SK-N-SH treated with all-trans-retinoic acid at 6 μM for 48 hours (cell line): Measurements from ENCODE around the gene CACNA1C.

ENCODE experiments used
- CSDC2 ChIP-seq: fragments of 250-450 bp; sonication (Bioruptor Pico); IDR thresholded peaks from 2 replicates; pipeline ENCODE4 v1.5.0; 2020; ENCODE audit warnings: mild to moderate bottlenecking, moderate library complexity
- ESRRG ChIP-seq: fragments of 250-450 bp; sonication (Bioruptor Pico); IDR thresholded peaks from 2 replicates; pipeline ENCODE4 v1.6.1; 2021; ENCODE audit warnings: mild to moderate bottlenecking
- ISL1 ChIP-seq: fragments of 250-450 bp; sonication (Bioruptor Pico); IDR thresholded peaks from 2 replicates; pipeline ENCODE4 v2.1.2; 2022; ENCODE audit warnings: mild to moderate bottlenecking, moderate library complexity
- SNAI2 ChIP-seq: fragments of 250-450 bp; sonication (Bioruptor Pico); IDR thresholded peaks from 2 replicates; pipeline ENCODE4 v1.5.0; 2020; ENCODE audit warnings: mild to moderate bottlenecking, moderate library complexity
- TOX ChIP-seq: fragments of 250-450 bp; sonication (Bioruptor Pico); IDR thresholded peaks from 2 replicates; pipeline ENCODE4 v1.8.0; 2021; ENCODE audit warnings: mild to moderate bottlenecking, moderate library complexity, borderline replicate concordance
- ZNF565 ChIP-seq: fragments of 450-650 bp; formaldehyde crosslinking; conservative IDR thresholded peaks from 2 replicates; pipeline ENCODE4 v1.5.0; 2020; ENCODE audit warnings: low read depth, mild to moderate bottlenecking, moderate library complexity
- TF ChIP-seq, protein P1 (sequence below): fragments of 250-450 bp; sonication (Bioruptor Pico); IDR thresholded peaks from 2 replicates; pipeline ENCODE4 v1.8.0; 2021; ENCODE audit warnings: low read depth, mild to moderate bottlenecking, moderate library complexity, borderline replicate concordance
- TF ChIP-seq, protein P2 (sequence below): fragments of 250-450 bp; sonication (Bioruptor Pico); IDR thresholded peaks from 2 replicates; pipeline ENCODE4 v1.8.0; 2020; ENCODE audit warnings: mild to moderate bottlenecking, moderate library complexity, borderline replicate concordance

DNA sequence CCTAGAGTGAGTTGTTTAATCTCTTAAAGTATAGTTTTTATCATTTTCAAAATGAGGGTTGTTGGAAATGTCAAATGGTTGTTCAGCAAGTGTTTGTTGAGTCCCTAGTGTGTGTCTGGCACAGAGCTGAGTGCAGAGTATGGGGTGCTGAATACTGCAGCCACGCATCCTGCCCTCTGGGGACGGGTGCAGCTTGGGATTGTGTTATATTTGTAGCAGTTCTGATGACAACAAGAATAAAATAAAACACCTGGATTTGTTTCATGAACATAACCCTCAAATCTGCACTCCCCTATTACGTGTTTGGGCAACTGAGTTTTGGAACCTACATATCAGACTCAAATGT is 127.9 kb downstream of the CACNA1C start:
- TF ChIP-seq CSDC2 (CRISPR knock-in tag) (no peak), ESRRG (CRISPR knock-in tag) (no peak), ISL1 (no peak), SNAI2 (CRISPR knock-in tag) (no peak), ZNF565 (CRISPR knock-in tag) (no peak), TOX (CRISPR knock-in tag) (no peak)
- TF ChIP-seq, protein P1, sequence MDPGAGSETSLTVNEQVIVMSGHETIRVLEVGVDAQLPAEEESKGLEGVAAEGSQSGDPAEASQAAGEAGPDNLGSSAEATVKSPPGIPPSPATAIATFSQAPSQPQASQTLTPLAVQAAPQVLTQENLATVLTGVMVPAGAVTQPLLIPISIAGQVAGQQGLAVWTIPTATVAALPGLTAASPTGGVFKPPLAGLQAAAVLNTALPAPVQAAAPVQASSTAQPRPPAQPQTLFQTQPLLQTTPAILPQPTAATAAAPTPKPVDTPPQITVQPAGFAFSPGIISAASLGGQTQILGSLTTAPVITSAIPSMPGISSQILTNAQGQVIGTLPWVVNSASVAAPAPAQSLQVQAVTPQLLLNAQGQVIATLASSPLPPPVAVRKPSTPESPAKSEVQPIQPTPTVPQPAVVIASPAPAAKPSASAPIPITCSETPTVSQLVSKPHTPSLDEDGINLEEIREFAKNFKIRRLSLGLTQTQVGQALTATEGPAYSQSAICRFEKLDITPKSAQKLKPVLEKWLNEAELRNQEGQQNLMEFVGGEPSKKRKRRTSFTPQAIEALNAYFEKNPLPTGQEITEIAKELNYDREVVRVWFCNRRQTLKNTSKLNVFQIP = no peak
- TF ChIP-seq, protein P2, sequence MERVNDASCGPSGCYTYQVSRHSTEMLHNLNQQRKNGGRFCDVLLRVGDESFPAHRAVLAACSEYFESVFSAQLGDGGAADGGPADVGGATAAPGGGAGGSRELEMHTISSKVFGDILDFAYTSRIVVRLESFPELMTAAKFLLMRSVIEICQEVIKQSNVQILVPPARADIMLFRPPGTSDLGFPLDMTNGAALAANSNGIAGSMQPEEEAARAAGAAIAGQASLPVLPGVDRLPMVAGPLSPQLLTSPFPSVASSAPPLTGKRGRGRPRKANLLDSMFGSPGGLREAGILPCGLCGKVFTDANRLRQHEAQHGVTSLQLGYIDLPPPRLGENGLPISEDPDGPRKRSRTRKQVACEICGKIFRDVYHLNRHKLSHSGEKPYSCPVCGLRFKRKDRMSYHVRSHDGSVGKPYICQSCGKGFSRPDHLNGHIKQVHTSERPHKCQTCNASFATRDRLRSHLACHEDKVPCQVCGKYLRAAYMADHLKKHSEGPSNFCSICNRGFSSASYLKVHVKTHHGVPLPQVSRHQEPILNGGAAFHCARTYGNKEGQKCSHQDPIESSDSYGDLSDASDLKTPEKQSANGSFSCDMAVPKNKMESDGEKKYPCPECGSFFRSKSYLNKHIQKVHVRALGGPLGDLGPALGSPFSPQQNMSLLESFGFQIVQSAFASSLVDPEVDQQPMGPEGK = no peak
